ENCODE measurements around the gene COMMD9. TPM values are rescaled to one million over a fixed set of nuclear protein-coding genes. Genes with fewer than 3 reads are reported as not detected.
"Not testable (repeated sequence)": the region's sequence is repeated elsewhere in the genome, so short reads cannot be mapped to it uniquely, and the experiment has no call there.

Gene COMMD9
- 100 to 1,000 TPM in 1 of 4 donors, 10 to 100 TPM in 3; 93.1 to 101 (median 97.3) TPM for polyA plus RNA-seq (ENCODE audit: insufficient read length in 4 of 4)

GRCh38 chr11:36289226-36289852 lies at the start of gene COMMD9:
TSS of gene COMMD9 (minus strand) at chr11:36289424. CDS start at chr11:36289412, 12 bp downstream.
- DNase-seq (ENCODE audit: low read depth in 4 of 4, low spot score in 3 of 4) = peak; percentile 77 to 86 (median 84)

- DNase-seq (ENCODE audit: low read depth in 4 of 4, low spot score in 3 of 4) = no peak
Measured at GRCh38 chr11:36333897-36334296, 44.7 kb upstream of the COMMD9 start.

- no peak for DNase-seq (ENCODE audit: low read depth in 4 of 4, low spot score in 3 of 4)
Measured at GRCh38 chr11:36333468-36333867, 44.2 kb upstream of the COMMD9 start.

- DNase-seq (ENCODE audit: low read depth in 4 of 4, low spot score in 3 of 4) = no peak
Measured at GRCh38 chr11:36330411-36330810, 41.2 kb upstream of the COMMD9 start.

- no peak for DNase-seq (ENCODE audit: low read depth in 4 of 4, low spot score in 3 of 4)
Measured at GRCh38 chr11:36328966-36329673, 39.9 kb upstream of the COMMD9 start.

- no peak for DNase-seq (ENCODE audit: low read depth in 4 of 4, low spot score in 3 of 4)
Measured at GRCh38 chr11:36326524-36327419, 37.5 kb upstream of the COMMD9 start.

- DNase-seq (ENCODE audit: low read depth in 4 of 4, low spot score in 3 of 4) = not testable (repeated sequence)
Measured at GRCh38 chr11:36325403-36325802, 36.2 kb upstream of the COMMD9 start.

GRCh38 chr11:36324956-36325355 lies 35.7 kb upstream of the COMMD9 start:
- not testable (repeated sequence) for DNase-seq (ENCODE audit: low read depth in 4 of 4, low spot score in 3 of 4)

- DNase-seq (ENCODE audit: low read depth in 4 of 4, low spot score in 3 of 4) = no peak
Measured at GRCh38 chr11:36317992-36318391, 28.8 kb upstream of the COMMD9 start.

- no peak for DNase-seq (ENCODE audit: low read depth in 4 of 4, low spot score in 3 of 4)
Measured at GRCh38 chr11:36316049-36316448, 26.8 kb upstream of the COMMD9 start.

GRCh38 chr11:36314434-36314767 lies 25.2 kb upstream of the COMMD9 start:
- DNase-seq (ENCODE audit: low read depth in 4 of 4, low spot score in 3 of 4) = no peak

- no peak for DNase-seq (ENCODE audit: low read depth in 4 of 4, low spot score in 3 of 4)
Measured at GRCh38 chr11:36313750-36314433, 24.7 kb upstream of the COMMD9 start.

- DNase-seq (ENCODE audit: low read depth in 4 of 4, low spot score in 3 of 4) = no peak
Measured at GRCh38 chr11:36312611-36313472, 23.6 kb upstream of the COMMD9 start.

- DNase-seq (ENCODE audit: low read depth in 4 of 4, low spot score in 3 of 4) = no peak
Measured at GRCh38 chr11:36311926-36312595, 22.8 kb upstream of the COMMD9 start.

- DNase-seq (ENCODE audit: low read depth in 4 of 4, low spot score in 3 of 4) = no peak
Measured at GRCh38 chr11:36309779-36310178, 20.6 kb upstream of the COMMD9 start.

- no peak for DNase-seq (ENCODE audit: low read depth in 4 of 4, low spot score in 3 of 4)
Measured at GRCh38 chr11:36308577-36308976, 19.4 kb upstream of the COMMD9 start.

GRCh38 chr11:36306888-36307287 lies 17.7 kb upstream of the COMMD9 start:
- peak in 2 of 4 donors; percentile 22 to 26 for DNase-seq (ENCODE audit: low read depth in 4 of 4, low spot score in 3 of 4)

GRCh38 chr11:36305047-36305446 lies 15.8 kb upstream of the COMMD9 start:
- DNase-seq (ENCODE audit: low read depth in 4 of 4, low spot score in 3 of 4) = no peak

- no peak for DNase-seq (ENCODE audit: low read depth in 4 of 4, low spot score in 3 of 4)
Measured at GRCh38 chr11:36304351-36304750, 15.1 kb upstream of the COMMD9 start.
